GM19193 (cell line): ENCODE data around the gene C1orf185.

ENCODE experiments used
- POLR2A ChIP-seq: IDR thresholded peaks from 4 replicates; pipeline ENCODE4 v1.6.1; 2011; ENCODE audit not compliant: insufficient read depth, insufficient read length; ENCODE audit errors: extremely low read depth

Gene C1orf185

GRCh38 chr1:51101976-51102375 is at the start of gene C1orf185:
Gene C1orf185 (plus strand): TSS chr1:51102228. CDS start chr1:51102234, 6 bp downstream.
- no peak for TF ChIP-seq POLR2A

DNA sequence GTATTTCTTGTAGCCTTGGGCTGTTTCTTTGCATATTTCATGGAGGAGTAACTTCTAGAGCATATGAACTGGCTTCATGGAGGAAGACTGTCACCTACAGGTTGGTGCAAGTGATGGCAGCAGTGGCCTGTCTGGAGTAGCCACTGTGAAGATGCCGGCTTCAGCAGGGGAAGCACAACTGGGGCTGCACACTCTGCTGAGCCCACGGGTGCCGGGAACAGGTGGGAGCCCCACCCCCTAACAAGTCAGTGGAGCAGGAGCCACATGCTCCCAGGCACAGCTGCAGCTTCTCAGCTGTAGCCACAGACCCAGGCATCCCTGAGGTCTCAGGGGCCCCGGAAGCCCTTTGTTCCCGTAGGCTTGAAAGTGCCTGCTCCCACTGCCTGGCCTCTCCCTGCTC is 43.2 kb upstream of the C1orf185 start:
- no peak for TF ChIP-seq POLR2A

DNA sequence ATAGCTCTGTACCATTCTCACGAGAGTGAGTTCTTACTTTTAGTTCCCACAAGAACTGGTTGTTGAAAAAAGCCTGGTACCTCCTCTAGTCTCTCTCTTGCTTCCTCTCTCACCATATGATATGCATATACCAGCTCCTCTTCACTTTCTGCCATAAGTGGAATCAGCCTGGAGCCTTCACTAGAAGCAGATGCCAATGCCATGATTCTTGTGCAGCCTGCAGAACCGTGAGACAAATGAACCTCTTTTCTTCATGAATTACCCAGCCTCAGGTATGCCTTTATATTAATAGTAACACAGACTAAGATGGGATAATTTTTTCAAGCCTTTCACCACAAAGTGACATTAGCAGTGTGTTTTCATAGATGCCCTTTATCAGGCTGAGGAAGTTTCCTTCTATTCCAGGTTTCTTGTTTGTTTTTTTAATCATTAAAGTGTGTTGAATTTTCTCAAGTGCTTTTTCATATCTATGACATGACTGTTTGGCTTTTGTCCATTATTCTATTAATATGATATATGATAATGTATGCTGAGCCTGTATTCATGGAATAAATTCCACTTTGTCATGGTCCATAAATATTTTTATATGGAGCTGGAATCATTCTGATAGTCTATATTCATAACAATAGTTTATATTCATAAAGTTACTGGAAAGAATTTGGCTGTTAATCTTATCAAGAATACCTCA is 40.7 kb upstream of the C1orf185 start:
- no peak for TF ChIP-seq POLR2A

DNA sequence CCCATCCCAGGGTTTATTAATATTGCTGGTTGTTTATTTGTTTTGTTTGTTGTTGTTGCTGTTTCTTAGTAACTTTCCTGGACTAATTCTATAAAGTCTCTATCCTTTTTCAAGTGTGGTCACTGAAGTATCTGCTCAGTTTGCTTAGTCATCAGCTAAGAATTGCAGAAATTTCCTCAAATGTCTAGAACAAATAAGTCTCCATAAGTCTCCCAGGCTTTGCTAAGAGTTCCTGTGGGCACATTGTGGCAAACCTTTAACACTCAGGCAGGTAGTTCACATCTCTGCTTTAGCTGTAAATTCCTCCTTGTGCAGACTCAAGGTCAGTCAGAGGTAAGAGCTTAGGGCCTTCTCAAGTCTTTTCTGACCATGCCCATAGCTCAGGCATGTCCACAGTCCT is 38.9 kb upstream of the C1orf185 start:
- no peak for TF ChIP-seq POLR2A

DNA sequence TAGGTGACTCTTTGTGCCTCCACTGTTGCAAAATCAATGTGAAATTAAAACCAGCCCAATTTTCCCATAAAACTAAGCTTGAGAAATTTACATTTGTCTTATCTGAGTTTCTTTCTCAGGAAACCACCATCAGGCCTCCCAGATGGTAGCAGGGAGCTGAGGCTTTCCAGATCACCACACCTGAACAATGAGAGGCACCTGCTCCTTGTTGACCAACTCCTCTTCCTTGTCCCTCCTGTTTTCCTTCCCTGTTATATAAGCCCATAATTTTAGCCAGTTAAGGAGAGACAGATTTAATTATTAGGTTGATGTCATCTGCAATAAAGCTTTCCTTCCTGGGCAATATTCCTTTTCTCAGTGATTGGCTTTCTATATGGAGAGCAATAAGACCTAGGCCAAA is 32.0 kb upstream of the C1orf185 start:
- TF ChIP-seq POLR2A = no peak

- TF ChIP-seq POLR2A = no peak
Measured at GRCh38 chr1:51070640-51071039, 31.4 kb upstream of the C1orf185 start.

DNA sequence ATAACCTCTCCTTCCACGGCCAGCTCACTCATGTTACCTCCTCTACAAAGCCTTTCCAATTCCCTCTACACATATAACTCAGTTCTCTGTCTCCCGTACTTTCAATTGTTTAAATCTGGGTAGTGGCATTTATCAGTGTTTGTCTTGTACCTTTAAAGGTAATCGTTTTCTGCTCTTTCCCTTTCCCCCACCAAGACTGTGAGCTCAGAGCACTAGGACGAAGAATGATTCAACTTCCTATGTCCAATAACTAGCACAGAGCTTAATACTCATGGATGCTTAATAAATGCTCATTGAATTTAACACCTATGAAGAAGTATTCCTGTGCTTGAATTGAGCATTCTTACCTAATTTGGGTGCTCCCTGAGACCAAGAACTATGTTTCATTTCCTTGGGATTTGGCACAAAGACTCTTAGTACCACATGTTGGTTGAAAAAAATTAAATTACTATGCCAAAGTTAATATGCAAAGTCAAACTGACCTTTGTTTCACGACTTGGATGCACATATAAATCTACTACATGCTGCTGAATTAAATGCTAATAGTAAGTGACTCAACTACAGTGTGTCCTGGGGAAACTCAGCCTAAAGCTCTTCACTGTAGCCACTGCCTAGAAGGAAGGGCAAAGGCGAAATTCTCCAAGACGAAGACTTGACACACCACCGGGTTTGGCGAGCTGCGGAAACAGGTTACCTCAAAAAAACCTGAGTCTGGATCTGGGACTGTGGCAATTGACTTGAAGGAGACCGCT is 30.6 kb upstream of the C1orf185 start:
- TF ChIP-seq POLR2A = no peak

- TF ChIP-seq POLR2A = no peak
Measured at GRCh38 chr1:51072043-51072439, 30.0 kb upstream of the C1orf185 start.

DNA sequence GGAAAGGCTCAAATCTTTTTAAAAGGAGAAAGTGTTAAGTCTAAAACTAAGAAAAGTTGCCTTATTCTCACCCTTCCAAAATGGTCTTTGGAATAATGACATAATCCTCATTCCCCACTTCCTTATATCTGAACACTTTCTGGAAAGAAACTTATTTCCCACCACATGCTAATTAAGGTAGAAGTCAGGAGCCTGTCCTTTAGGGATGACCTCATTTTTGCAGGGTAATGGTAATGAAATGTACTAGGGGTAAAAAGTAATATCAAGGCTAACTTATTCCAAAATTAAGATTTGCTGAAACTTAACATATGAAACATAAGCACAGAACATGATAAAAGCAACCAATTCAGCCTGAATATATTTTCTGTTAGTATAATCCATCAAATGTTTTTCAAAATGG is 29.4 kb upstream of the C1orf185 start:
- TF ChIP-seq POLR2A = no peak

DNA sequence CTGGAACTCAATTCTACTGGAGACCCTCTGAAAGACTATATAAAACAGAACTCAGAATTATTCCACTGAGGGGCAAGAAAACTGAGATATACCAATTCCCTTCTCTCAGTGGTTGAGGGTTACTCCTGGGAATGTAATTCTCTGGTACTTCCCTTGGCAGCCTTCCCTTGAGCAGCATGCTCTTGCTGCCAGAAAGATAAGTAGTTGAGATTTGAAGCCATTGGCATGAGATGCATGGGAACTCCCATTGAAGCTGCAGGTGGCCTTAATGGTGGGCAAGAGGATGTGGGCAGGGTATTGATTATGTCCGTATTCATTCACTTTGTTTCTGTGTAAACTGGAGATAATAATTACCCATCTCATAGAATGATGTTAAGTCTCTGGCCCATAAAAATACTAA is 28.6 kb upstream of the C1orf185 start:
- no peak for TF ChIP-seq POLR2A

DNA sequence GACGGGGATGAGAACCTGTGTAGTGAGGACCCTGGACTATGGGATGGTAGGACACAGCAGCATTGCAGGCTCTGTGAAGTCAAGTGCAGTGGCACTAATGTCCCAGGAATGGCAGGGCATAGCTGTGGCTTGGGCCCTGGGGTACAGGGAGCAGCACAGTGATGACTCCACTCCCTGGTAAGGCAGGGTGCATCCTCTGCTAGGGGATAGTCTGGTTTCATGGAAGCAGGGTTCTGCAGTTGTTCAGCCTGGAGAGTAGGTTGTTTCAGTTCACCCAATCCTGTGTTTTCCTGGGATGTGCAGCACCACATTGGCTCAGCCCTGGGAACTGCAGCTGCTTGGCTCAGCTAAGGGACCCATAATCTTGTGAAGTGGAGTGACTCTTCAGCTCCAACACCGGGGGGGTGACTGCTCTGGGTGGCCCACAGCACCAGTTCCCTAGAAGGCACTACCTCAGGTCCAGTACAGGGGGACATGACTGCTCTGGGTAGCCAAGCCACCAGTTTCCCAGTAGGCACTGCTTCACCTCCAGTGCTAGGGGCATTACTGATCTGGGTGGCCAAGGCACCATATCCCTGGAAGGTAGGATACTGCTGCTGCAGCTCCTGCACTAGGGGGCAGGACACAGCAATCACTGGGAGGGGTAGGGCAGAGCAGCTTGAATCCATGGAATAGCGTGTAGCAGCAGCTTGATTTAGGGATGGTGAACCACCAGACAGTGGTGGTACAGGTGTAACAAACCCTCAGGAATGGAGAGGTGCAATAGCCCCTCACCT is 15.3 kb upstream of the C1orf185 start:
- TF ChIP-seq POLR2A = no peak

DNA sequence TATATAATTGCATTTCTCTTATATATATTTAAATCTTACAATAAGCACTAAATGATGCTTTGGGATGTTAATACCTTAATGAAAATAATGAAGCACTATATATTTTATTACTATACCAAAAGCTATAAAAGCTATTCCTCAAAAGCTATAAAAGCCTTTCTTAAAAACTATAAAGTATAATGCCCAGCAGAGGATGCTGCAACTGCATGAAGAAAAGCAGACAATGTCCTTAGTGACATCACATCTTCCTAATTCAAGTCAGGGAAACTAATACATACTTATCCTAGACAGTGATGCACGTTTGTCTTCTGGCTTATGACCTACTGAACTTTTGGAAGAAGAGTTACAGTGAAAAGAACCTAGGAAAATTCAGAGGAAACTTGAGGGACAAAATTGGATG is 13.6 kb upstream of the C1orf185 start:
- TF ChIP-seq POLR2A = no peak

- no peak for TF ChIP-seq POLR2A
Measured at GRCh38 chr1:51093581-51093980, 8.4 kb upstream of the C1orf185 start.

DNA sequence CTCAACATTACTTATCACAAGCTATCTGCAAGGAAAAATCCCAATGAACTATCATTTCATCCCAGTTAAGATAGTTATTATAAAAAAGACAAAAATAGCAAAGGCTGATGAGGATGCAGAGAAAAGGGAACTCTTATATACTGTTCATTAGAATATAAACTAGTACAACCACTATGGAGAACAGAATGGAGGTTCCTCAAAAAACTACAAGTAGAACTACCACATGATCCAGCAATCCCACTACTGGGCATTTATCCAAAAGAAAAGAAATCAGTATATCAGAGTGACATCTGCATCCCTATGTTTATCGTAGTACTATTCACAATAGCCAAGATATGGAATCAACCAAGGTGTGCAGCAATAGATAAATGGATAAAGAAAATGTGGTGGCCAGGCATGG is 4.9 kb upstream of the C1orf185 start:
- TF ChIP-seq POLR2A = no peak

- TF ChIP-seq POLR2A = no peak
Measured at GRCh38 chr1:51100264-51100880, 1.7 kb upstream of the C1orf185 start.

GRCh38 chr1:51114137-51114536 is 12.1 kb downstream of the C1orf185 start:
- no peak for TF ChIP-seq POLR2A

GRCh38 chr1:51115714-51116404 is 13.8 kb downstream of the C1orf185 start:
- no peak for TF ChIP-seq POLR2A
